HG03066 (cell line): ENCODE results near the gene GFRAL.

Source experiments
- ATAC-seq: cut with Tn5 transposase; IDR thresholded peaks from one replicate; pipeline ENCODE4 v1.9.1; 2021; ENCODE audit warnings: low read depth; ENCODE audit not compliant: unreplicated experiment

GFRAL gene

DNA sequence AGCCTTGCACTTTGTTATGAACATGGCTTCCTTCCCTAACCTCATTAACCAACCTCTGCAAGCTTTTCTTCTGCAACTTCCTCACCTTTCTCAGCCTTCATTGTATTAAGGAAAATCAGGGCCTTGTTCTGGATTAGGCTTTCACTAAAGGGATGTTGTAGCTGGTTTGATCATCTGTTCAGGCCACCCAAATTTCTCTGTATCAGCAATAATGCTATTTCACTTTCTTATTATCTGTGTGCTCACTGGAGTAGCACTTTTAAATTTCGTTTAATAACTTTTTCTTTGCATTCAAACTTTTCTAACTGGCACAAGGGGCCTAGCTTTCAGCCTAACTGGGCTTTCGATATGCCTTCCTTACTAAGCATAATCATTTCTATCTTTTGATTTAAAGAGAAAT, 96.7 kb downstream of the GFRAL start:
- ATAC-seq, result no peak

GRCh38 chr6:55433446-55434130, 106.3 kb downstream of the GFRAL start:
- no peak for ATAC-seq

GRCh38 chr6:55437141-55437540, 109.9 kb downstream of the GFRAL start:
- no peak for ATAC-seq

GRCh38 chr6:55438203-55438602, 110.9 kb downstream of the GFRAL start:
- no peak for ATAC-seq

DNA sequence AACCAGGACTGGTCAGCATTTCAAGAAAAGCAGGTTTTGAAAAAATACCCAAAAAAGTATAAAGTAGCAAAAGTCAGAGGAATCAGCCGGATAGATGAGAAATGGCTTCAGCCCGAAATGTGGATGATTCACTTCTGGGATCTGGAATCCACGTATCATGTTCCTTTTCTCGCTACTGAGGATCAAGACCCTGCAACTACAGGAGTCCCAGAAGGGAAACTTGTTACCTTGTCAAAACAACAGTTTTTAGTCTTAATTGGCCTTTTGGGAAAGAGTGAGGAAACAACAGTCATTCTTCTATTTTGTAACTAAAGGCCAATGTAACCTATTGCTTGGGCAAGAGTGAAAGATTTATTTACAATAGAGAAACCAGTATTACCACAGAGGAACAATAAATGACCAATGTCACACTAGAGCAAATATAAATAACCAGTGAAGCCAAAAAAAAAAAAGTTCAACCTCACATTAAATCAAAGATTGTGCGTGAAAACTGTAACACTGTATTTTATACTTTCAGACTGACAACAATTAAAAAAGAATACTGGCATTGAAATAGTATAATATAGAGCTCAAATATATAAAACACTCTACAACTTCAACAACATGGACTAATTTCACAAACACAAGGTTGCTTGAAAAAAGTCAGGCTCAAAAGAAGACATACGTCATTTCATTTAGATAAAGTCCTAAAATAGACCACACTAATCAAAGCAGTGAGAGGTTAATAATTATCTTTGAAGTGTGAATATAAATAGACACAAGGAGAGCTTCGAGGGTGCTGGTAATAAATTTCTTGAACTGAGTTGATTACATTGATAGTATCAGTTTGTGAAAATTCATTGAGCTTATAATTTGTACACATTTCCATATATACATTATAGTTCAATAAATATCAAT, 116.2 kb downstream of the GFRAL start:
- ATAC-seq, result no peak

DNA sequence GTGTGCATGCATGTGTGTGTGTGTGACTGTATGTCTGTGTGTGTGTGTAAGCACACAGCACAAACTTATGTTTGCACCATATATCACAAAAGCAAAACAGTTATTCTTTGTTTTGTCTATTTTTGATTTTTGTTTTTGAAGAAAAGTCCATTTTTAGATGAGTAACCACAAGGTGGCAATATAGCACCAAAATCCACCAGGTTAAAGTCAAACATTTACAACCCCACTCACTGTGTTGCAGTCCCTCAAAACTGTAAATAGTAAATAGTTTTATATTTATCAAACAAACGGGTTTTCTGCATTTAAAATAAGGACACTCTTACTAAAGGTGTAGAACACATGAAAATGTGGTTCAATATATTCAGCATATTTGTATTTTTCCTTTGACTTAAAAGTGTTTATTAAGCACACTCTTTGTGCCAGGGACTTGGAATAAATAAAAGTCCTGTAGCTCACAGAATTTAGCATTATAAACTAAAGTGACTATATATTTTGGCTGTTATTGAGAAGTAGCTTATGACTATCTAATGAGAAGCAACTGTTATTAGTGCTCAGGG, 118.5 kb downstream of the GFRAL start:
- ATAC-seq, result no peak

GRCh38 chr6:55447891-55448290, 120.6 kb downstream of the GFRAL start:
- no peak for ATAC-seq

DNA sequence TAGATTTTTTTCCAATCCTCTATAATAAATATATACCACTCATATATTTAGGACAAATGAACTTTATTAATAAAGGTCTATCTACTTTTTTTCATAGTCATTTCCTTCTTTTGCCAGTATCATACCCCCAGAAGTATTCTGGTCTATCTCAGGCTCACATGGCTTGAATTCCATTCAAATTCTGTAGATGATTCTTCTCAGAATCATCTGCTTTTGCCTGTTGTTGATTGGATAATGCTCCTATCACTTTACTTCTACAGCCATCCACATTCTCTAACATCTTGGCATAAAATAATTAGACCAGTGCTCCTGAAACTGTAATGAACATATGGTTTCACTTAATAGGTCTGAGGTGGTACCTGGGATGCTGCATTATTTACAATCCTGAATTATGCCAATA, 121.2 kb downstream of the GFRAL start:
- no peak for ATAC-seq

DNA sequence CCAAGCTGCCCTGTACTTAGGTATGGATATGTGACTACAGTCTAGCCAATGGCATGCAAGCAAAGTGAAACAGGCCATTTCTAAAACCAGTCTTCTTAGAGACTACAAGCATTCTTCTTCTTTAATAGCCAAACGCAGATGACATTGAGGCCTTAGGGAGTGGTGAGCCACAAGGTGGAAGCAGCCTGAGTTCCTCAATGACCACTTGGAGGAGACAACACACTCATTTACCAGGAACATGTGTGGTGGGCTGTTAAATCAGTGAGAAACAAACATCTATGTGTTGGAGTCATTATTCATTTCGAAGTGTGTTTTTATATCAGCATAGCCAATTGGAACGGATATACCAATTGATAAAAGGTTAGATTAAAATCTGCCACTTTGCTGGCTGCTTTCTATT, 122.0 kb downstream of the GFRAL start:
- ATAC-seq, result no peak

DNA sequence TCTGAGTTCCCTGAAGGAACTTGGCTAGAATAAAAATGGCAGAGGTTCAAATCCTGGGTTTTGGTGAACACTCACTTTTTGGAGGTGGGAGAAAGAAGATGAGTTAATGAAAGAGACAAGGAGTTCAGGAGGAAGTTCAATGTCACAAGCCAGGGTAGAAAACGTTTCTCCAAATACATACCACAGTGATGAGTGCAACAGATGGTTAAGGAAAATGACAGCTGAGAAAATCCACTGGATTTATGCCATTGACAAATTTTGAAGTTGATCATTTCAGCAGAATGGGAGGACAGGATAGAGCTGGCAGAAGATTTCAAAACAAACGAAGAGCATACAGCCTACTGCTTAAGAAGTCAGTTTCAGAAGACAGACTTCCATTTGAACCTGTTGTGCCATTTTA, 122.7 kb downstream of the GFRAL start:
- ATAC-seq, result no peak
